ENCODE results near the gene PLEKHA5.

PLEKHA5 gene

GRCh38 chr12:19234981-19235871 lies 105.7 kb downstream of the PLEKHA5 start:
- no peak for DNase-seq (ENCODE audit: low spot score)

DNA sequence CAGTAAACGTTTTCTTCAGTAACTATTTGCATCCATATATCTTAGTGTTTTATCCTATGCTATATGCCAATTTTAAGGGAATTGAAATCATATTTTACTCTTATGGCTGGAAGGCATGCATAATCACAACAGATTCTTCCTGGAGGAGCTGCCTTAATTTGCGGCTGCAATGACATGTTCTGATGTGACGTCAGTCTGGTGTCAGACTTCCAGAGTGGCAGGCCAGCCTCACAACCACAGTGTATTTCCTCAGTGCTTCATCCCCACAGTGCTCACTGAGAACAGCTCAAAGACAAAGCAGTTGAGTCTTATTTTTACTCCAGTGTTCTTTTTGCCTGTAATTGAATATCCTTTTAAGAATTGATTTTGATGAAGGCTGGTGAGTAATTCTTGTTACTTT lies 107.1 kb downstream of the PLEKHA5 start:
- DNase-seq (ENCODE audit: low spot score): no peak

GRCh38 chr12:19238540-19238939 lies 109.0 kb downstream of the PLEKHA5 start:
- DNase-seq (ENCODE audit: low spot score): no peak

DNA sequence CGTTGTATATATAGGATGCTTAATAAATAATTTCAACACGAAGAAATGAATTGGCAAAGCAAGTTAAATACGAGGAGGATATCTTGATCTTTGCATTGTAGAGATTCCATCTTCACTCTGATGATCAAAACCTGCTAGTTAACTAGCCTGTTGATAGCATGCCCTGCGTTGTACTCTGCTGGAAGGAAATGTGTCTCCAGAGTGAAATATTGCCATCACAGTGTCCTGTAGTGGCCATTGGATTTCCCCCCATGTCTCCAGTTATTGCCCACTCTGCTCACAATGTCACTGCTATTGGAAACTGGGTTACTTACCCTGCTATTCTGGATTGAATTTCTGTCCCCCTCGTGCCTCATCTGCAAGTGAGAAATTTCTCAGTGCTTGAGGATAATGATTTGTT lies 109.6 kb downstream of the PLEKHA5 start:
- DNase-seq (ENCODE audit: low spot score): no peak

GRCh38 chr12:19239616-19240234 lies 110.2 kb downstream of the PLEKHA5 start:
- no peak for DNase-seq (ENCODE audit: low spot score)

DNA sequence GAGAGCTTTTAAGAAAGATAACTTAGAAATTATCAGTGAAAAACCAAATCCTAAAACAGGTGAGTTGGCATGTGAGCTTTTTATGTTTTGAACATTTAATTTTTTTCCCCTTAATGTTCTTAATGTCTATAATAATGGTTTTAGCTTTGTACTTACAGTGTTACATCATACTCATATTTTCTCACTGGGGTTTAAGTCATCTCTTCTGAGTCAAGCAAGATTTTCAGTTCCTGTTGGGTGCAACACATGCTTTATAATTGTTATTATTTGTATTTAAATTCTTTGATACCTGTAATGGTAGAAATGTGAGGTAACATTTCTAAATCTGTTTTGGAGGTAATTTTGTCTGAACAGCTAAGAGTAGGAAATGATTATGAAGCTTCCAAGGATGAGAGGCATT lies 113.0 kb downstream of the PLEKHA5 start:
- DNase-seq (ENCODE audit: low spot score): no peak

DNA sequence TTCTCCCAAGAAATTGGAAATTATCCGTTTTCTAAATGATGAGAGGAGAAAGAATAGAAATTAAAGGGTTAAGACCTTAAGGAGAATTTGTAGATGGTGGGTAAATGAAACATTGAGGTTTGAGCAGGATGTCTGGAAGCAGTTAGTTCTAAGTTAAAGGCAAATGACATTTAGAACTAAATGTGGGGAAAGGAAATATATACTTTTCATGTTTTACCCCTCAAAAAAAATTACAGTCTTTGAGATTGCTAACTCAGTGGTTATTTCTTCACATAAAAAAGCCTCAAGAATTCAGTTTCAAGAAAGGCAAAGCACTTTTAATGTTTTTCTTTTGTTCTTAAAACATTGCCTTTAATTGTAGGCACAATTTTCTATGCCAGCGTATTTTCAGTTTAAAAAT lies 114.0 kb downstream of the PLEKHA5 start:
- no peak for DNase-seq (ENCODE audit: low spot score)

- no peak for DNase-seq (ENCODE audit: low spot score)
Observed at GRCh38 chr12:19244312-19244711, 114.8 kb downstream of the PLEKHA5 start.

DNA sequence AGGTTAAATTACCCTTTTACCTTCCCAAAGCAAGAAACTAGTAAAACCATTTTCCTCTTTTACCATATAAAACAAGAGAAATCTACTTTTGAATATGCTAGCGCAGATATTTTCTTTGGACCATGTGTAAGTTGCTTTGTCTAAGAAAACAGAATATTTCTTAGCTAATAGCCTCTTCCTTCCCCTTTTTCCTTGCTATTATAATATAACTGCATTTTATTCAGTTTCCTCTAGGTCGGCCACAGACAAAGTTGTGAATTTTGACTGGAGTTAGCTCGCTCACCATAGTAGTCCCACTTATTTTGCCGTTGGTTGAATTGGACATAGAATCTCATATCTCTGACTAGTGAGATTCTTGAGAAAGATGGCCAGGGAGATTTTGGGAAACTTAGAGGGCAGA lies 115.6 kb downstream of the PLEKHA5 start:
- no peak for DNase-seq (ENCODE audit: low spot score)

DNA sequence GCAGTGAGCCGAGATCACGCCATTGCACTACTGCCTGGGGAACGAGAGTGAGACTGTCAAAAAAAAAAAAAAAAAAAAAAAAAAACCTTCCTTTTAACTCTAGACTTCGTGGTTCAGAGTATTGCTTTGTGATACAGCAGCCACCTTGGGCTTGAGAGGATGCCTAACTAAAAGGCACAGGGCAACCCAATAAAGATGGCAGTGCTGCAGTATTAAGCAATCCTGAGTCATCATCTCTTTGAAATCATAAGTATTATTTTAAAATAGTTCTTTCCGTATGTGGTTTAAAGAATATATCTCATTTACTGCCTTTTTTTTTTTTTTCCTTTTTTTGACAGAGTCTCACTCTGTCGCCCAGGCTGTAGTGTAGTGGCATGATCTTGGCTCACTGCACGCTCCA lies 116.1 kb downstream of the PLEKHA5 start:
- no peak for DNase-seq (ENCODE audit: low spot score)

DNA sequence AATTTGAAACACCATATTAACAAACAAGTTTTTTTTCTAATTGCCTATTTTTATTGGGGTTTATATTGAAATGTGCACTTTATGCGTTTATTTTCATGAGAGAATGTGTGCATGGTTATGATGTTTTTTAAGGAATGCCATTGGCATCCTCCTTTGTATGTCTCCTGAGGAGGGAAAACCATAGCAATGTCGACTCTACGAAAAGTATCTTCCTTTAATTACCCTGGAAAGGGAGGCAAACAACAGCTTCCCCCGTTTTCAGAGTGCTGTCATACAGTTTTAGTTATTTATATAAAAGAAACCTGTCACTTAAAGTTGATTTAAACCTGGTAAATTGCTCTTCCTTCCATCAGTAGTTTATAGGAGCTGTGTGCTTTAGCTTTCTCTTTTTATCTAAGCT lies 117.4 kb downstream of the PLEKHA5 start:
- DNase-seq (ENCODE audit: low spot score): no peak

GRCh38 chr12:19248929-19249602 lies 119.5 kb downstream of the PLEKHA5 start:
- no peak for DNase-seq (ENCODE audit: low spot score)

DNA sequence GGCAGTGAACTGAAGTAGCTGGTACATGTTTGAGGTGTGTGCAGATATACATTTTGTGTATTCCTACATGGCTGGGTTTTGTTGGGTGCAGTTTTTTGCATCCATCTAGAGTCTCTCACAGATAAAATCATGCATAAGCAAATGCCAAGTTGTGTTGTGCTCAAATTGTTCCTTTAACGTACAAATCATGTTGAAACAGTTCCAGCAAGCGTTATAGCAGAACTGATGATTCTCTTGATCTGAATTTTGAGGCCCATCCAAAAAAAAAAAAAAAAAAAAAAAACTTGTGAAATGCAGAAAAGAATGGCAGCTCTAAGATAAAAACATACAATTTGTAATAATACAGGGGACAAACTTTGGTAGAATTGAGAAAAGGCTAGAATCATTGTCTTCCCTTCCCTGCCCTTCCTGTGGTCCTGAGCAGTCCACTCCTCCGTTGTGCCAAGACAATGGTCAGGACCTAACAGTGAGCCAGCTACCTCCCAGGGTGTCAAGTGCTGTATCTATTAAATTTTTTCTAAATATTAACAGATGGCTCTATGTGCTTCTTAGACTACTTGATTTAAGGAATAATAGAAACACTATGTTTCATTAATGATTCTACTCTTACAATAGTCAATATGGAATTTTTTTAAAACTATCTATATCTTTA lies 122.1 kb downstream of the PLEKHA5 start:
- DNase-seq (ENCODE audit: low spot score): no peak

DNA sequence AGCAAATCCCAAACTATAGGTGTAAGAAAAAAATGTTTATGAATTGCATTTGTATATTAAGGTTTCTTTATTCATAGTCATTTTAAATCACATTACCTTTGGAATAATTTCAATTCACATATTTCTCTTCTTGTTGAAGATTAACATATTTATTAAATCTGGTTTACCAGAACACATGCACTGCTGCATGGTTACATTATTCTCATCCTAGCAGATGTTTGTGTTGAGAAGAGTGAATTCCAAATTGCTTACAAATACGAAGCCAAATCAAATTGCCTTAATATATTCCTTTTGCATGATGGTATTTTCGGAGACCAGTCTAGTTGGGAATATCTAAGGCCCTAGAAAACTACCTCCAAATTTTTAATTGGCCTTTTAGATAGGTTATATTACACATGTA lies 130.6 kb downstream of the PLEKHA5 start:
- DNase-seq (ENCODE audit: low spot score): no peak

DNA sequence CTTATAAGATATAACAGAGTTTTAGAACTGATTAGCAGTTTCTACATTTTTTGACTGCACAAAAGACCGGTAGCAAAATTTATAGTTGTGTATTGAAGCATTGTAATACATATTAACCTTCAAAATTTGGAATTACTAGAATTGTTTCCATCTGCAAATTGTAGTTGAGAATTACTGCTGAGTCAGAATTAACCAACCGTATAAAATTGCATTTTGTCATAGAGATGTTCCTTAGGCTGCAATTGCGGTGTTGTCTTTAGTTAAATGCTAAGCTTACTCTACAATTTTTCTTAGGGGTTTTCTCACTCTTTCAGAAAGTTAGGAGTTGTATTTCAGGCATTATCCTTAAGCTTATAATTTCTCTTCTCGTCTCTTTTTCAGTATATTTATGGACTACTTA lies 132.2 kb downstream of the PLEKHA5 start:
- no peak for DNase-seq (ENCODE audit: low spot score)

DNA sequence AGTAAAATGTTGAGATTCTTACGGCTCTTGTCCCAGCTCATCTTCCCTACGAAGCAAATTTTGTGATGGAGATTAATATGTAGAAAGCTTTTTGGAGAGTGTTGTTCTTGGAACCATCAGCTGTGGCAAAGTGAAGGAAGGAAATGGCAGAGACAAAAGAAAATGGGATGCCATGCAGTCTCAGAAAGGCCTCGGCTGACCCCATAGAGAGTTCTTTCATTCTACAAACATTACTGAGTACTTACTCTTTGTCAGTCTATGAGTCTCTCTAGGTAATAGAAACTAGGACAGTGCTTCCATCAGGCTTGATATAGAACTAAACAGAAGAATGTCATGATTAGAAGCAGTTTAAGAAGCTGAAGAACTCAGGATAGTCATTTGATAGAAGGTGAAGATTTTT lies 134.1 kb downstream of the PLEKHA5 start:
- no peak for DNase-seq (ENCODE audit: low spot score)

DNA sequence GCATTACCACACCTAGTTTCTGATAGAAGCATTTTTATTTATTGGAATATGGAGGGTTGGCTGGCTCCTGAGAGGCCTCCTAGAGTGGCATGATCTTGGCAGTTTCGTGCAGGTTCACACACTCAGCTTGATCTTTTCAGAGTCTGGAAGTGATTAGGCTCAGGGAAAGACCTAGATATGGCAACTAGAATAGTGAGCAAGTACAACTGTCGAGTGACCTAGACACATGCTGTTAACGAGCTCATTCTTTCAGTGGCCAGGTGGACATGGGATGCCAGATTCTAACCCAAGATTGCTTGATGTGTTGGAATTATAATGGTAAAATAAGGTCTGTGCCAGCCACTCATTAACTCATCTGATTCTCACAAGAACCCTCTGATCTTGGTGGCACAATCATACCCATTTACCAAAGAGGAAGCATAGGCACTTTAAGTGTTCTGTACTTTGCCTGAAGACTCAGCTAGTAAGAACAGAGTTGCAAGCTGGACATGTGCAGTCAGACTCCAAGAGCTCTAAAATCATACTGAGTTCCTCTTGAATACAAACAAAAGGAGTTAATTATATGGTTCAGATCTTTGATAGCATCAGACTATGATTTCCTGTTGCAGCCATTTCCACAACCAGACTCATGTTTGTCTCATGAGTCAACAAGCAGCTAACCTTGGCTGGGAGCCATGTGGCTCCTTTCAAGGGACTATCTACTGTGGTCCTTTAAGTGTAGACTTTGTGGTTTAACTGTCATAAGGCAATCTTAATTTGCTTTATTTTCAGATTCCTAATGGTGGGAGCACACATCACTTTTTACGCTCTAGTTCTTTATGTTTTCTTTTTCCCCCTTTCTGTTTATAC lies 144.2 kb downstream of the PLEKHA5 start:
- DNase-seq (ENCODE audit: low spot score): no peak

DNA sequence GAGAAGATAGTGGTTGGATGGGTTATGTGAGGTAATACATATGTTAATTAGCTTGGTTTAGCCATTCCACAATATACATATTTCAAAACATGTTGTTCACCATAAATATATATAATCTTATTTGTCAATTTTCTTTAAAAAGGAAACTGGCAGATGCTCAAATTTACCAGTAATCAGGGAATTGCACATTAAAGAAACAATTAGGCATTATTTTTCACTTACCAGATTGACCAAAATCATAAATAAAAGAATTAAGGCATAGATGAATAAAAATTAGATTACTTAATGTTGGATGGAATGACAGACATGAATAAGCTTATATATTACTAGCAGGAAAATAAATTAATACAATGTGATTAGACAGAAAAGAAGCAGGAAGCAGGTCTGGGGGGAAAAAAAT lies 147.2 kb downstream of the PLEKHA5 start:
- DNase-seq (ENCODE audit: low spot score): no peak

DNA sequence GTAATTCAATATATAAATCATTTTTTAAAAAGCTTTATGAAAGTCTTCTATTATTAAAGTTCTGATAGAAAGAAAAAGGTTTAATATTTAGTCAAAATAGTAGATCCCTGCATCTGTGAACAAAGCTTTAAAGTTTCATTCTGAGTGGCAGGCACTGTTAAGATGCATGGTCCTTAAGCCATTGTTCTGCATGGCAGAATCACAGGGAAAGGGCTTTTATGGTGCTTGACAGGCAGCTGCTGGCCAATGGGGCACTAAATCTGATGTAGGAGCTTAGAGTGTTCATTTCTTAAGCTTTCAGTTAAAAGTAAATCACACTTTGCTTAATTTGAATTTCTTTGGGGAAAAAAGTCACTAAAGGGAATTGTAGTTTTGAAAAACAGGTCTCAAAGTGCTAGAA lies 148.2 kb downstream of the PLEKHA5 start:
- DNase-seq (ENCODE audit: low spot score): no peak

DNA sequence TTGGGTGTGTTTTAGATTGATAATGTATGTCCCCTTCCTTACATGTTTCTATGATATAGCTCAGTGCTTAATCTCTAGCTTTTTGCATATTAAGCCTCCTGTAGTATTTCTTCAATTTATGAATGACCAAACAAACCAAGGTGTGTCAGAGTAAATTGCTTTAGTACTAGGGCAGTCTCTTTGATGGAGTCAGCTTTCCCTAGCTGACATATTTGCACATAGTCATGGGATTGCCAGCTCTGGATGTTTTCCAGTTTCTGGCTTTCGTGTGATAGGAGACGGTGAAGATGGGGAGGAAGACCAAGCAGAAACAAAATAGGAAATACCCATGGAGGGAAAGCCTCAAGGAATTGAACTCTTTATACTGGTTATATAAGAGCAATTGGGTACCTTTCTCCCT lies 148.9 kb downstream of the PLEKHA5 start:
- DNase-seq (ENCODE audit: low spot score): no peak

- no peak for DNase-seq (ENCODE audit: low spot score)
Observed at GRCh38 chr12:19282133-19282699, 152.7 kb downstream of the PLEKHA5 start.

Measured in left forelimb (tissue), 1 donor.